Gastrocnemius medialis (tissue), 4 donors: ENCODE data around the gene SGMS1. TPM values are rescaled to one million over a fixed set of nuclear protein-coding genes. Genes with fewer than 3 reads are reported as not detected.

Experiments used
- ATAC-seq, 2 donors: fragments of 150-250 bp; one replicate each; pipeline ENCODE4 v1.9.1; 2016
- DNase-seq, 2 donors: peaks; one replicate each; pipeline ENCODE4 v3.0.0-alpha.2; 2019
- H3K27ac ChIP-seq, 4 donors: fragments of 200-600 bp; sonication (generic); 1 replicate in 1 of 4; 2 replicates in 3 of 4; pipeline ENCODE4 v1.5.1; 2016 to 2018; ENCODE audit warnings: mild to moderate bottlenecking in 2 of 4, moderate library complexity in 1 of 4
- H3K27me3 ChIP-seq, 3 donors: fragments of 200-600 bp; sonication (generic) in 2 of 3; 1 replicate in 1 of 3; 2 replicates in 2 of 3; pipeline versions ENCODE4 v1.5.1 to v1.6.0; 2016 to 2019; ENCODE audit warnings: mild to moderate bottlenecking in 1 of 3, moderate library complexity in 1 of 3
- H3K36me3 ChIP-seq, 2 donors: fragments of 200-600 bp; sonication (generic) in 1 of 2; one replicate each; pipeline ENCODE4 v1.5.1; 2017 to 2018
- H3K4me1 ChIP-seq, 2 donors: fragments of 200-600 bp; sonication (generic) in 1 of 2; one replicate each; pipeline ENCODE4 v1.5.1; 2016 to 2017; ENCODE audit warnings: mild to moderate bottlenecking in 2 of 2
- H3K4me3 ChIP-seq, 4 donors: fragments of 200-600 bp; sonication (generic) in 3 of 4; 1 replicate in 1 of 4; 2 replicates in 3 of 4; pipeline ENCODE4 v1.5.1; 2016 to 2019; ENCODE audit warnings: mild to moderate bottlenecking in 2 of 4
- H3K9me3 ChIP-seq, 3 donors: fragments of 200-600 bp; sonication (generic) in 2 of 3; 1 replicate in 1 of 3; 2 replicates in 2 of 3; pipeline ENCODE4 v1.5.1; 2016 to 2019
- POLR2A ChIP-seq, 2 donors: fragments of 450-650 bp; IDR thresholded peaks; one replicate each; pipeline ENCODE4 v1.6.1; 2017; ENCODE audit warnings: antibody characterized with exemption in 2 of 2, mild to moderate bottlenecking in 2 of 2, moderate library complexity in 2 of 2
- in situ Hi-C, 4 donors: fragments of 200-750 bp; cut with MboI; loops; one replicate each; pipeline versions ENCODE4 v1.15.0 to v1.8.0; 2017; ENCODE audit warnings: low sequenced_read_pairs in 4 of 4
- intact Hi-C: fragments of 100-400 bp; cut with DNase I; formaldehyde crosslinking; loops from one replicate; pipeline ENCODE4 v1.15.1; 2023; ENCODE audit warnings: low total_unique reads
- total RNA-seq, 4 donors: library from RNA; depleted of rRNA; stranded (reverse); fragments of >200 nt; gene quantifications; one replicate each; pipeline versions ENCODE4 v1.1.0 to v1.2.3, GENCODE V29; 2016
- TF ChIP-seq, protein P1 (sequence below), 5 experiments: fragments of 450-650 bp in 3 of 5; fragments of 200-600 bp in 2 of 5; sonication (generic) in 2 of 5; IDR thresholded peaks in 4 of 5; conservative IDR thresholded peaks in 1 of 5; 1 replicate in 4 of 5; 2 replicates in 1 of 5; pipeline ENCODE4 v1.5.1; 2016 to 2019; ENCODE audit warnings: antibody characterized with exemption in 5 of 5, mild to moderate bottlenecking in 3 of 5, moderate library complexity in 3 of 5

The SGMS1 gene
- total RNA-seq, 4 donors from 2014 or later = 17.6 to 30.7 (median 25.0) TPM

DNA sequence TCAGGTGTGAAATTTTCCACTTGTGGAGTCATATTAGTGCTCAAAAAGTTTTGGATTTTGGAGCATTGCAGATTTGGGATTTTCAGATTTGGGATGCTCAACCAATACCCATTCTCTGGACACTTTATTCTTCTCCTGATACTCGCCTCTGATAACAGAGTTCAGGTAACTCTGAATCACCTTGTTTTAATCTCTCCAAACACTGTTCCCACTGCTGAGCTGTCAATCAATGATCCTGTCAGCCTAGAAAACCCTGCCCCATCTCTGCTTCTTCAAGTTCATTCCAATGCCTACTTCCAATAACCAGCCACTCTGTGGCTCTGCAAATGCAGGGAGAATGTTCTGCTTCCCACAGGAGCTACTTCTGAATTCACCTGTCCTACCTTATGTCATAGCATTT lies 21.8 kb downstream of the SGMS1 start:
- TF ChIP-seq, protein P1, sequence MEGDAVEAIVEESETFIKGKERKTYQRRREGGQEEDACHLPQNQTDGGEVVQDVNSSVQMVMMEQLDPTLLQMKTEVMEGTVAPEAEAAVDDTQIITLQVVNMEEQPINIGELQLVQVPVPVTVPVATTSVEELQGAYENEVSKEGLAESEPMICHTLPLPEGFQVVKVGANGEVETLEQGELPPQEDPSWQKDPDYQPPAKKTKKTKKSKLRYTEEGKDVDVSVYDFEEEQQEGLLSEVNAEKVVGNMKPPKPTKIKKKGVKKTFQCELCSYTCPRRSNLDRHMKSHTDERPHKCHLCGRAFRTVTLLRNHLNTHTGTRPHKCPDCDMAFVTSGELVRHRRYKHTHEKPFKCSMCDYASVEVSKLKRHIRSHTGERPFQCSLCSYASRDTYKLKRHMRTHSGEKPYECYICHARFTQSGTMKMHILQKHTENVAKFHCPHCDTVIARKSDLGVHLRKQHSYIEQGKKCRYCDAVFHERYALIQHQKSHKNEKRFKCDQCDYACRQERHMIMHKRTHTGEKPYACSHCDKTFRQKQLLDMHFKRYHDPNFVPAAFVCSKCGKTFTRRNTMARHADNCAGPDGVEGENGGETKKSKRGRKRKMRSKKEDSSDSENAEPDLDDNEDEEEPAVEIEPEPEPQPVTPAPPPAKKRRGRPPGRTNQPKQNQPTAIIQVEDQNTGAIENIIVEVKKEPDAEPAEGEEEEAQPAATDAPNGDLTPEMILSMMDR (IDR thresholded peaks at IDR 0.05 in 4 of 5, conservative IDR thresholded peaks at IDR 0.05 in 1 of 5) = no peak
- no peak for TF ChIP-seq POLR2A (IDR thresholded peaks at IDR 0.05)
- peaks cover 25 to 31% of the 10 kb centered on the region in 2 donors for H3K4me1 ChIP-seq
- in situ Hi-C loops (loop anchor here in 1 of 4 donors (25.0 kb wide), 1 partner anchor 190 kb away; no protein-coding TSS in a partner anchor), intact Hi-C loops (no loop called here)
- no peaks in the 10 kb centered on the region for H3K36me3 ChIP-seq
- H3K4me3 ChIP-seq = no peak overlapping the region
- H3K27ac ChIP-seq = no peak overlapping the region
- DNase-seq (no peak), ATAC-seq (no peak)
- H3K9me3 ChIP-seq = no peaks in the 10 kb centered on the region
- no peaks in the 10 kb centered on the region for H3K27me3 ChIP-seq

DNA sequence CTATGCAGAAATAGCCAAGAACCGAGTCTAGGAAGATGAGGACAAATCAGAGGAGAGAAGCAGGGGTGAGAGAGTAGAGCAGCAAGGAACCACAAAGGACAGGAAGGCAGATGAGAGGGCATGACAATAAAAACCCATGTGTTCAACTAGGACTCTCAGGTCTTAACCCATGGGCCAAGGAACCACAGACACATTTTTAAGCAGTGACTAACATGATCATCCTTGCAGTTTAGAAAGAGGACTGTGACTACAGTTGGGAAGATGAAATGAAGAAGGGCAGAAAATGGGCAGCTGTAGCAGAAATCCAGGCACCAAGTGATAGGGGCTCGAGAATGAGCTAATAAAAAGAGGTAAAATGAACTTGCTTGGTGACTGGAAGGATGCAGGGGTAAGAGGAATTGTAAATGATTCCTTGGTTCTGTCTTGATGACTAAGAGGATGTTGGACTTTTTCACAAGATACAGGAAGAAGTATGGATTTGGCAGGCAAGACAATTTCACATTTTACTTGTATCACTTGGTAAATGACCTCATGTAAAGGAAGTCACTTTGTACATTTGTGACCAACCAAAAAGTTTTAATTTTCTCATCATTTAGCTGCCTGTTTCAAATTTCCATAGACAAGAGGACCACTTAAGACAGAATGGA lies 22.8 kb downstream of the SGMS1 start:
- intact Hi-C loops = no loop called here
- in situ Hi-C loops = loop anchor here in 1 of 4 donors (25.0 kb wide), 1 partner anchor 189 kb away; no protein-coding TSS in a partner anchor
- TF ChIP-seq, protein P1 (IDR thresholded peaks at IDR 0.05 in 4 of 5, conservative IDR thresholded peaks at IDR 0.05 in 1 of 5) = no peak
- TF ChIP-seq POLR2A (IDR thresholded peaks at IDR 0.05) = no peak
- DNase-seq = no peak
- H3K27me3 ChIP-seq = no peaks in the 10 kb centered on the region
- ATAC-seq = no peak
- H3K27ac ChIP-seq = no peak overlapping the region
- peaks cover 22 to 28% of the 10 kb centered on the region in 2 donors for H3K4me1 ChIP-seq
- no peaks in the 10 kb centered on the region for H3K36me3 ChIP-seq
- no peak overlapping the region for H3K4me3 ChIP-seq
- no peaks in the 10 kb centered on the region for H3K9me3 ChIP-seq

GRCh38 chr10:50600286-50600685 lies 23.5 kb downstream of the SGMS1 start:
- H3K4me1 ChIP-seq = peaks cover 15 to 22% of the 10 kb centered on the region in 2 donors
- H3K9me3 ChIP-seq = no peaks in the 10 kb centered on the region
- TF ChIP-seq POLR2A (IDR thresholded peaks at IDR 0.05) = no peak
- TF ChIP-seq, protein P1 (IDR thresholded peaks at IDR 0.05 in 4 of 5, conservative IDR thresholded peaks at IDR 0.05 in 1 of 5) = no peak
- in situ Hi-C loops (loop anchor here in 1 of 4 donors (25.0 kb wide), 1 partner anchor 188 kb away; no protein-coding TSS in a partner anchor), intact Hi-C loops (no loop called here)
- no peak overlapping the region for H3K4me3 ChIP-seq
- ATAC-seq = no peak
- H3K27ac ChIP-seq = no peak overlapping the region
- no peak for DNase-seq
- no peaks in the 10 kb centered on the region for H3K36me3 ChIP-seq
- H3K27me3 ChIP-seq = no peaks in the 10 kb centered on the region

GRCh38 chr10:50596897-50597296 lies 26.9 kb downstream of the SGMS1 start:
- intact Hi-C loops = no loop called here
- H3K4me1 ChIP-seq = peaks cover 6 to 13% of the 10 kb centered on the region in 2 donors
- TF ChIP-seq, protein P1 (IDR thresholded peaks at IDR 0.05 in 4 of 5, conservative IDR thresholded peaks at IDR 0.05 in 1 of 5) = no peak
- TF ChIP-seq POLR2A (IDR thresholded peaks at IDR 0.05) = no peak

More at GRCh38 chr10:50596897-50597296, 26.9 kb downstream of the SGMS1 start:
- no peak for ATAC-seq
- in situ Hi-C loops = no loop called here
- H3K27ac ChIP-seq = no peak overlapping the region
- H3K27me3 ChIP-seq = no peaks in the 10 kb centered on the region
- DNase-seq = no peak
- H3K36me3 ChIP-seq = no peaks in the 10 kb centered on the region
- H3K9me3 ChIP-seq = no peaks in the 10 kb centered on the region
- H3K4me3 ChIP-seq = no peak overlapping the region
